GM19438 (cell line): ENCODE results near the gene ATF7.
"Not testable (repeated sequence)": the region's sequence is repeated elsewhere in the genome, so short reads cannot be mapped to it uniquely, and the experiment has no call there.

ENCODE experiments used
- ATAC-seq: cut with Tn5 transposase; IDR thresholded peaks from one replicate; pipeline ENCODE4 v1.9.1; 2021; ENCODE audit warnings: low read depth; ENCODE audit not compliant: unreplicated experiment

Gene ATF7

GRCh38 chr12:53625946-53626701 lies at the start of gene ATF7:
Gene ATF7, minus strand, starts transcription at chr12:53626382. Its CDS starts 25,382 bp downstream, at chr12:53601000.
- peak; percentile 96 for ATAC-seq

- no peak for ATAC-seq
Measured at GRCh38 chr12:53674977-53675700, 49.0 kb upstream of the ATF7 start.

GRCh38 chr12:53670971-53671370 lies 44.8 kb upstream of the ATF7 start:
- no peak for ATAC-seq

GRCh38 chr12:53670308-53670707 lies 44.1 kb upstream of the ATF7 start:
- ATAC-seq, result no peak

GRCh38 chr12:53667080-53667479 lies 40.9 kb upstream of the ATF7 start:
- ATAC-seq, result no peak

GRCh38 chr12:53664936-53665335 lies 38.8 kb upstream of the ATF7 start:
- ATAC-seq, result no peak

GRCh38 chr12:53664191-53664590 lies 38.0 kb upstream of the ATF7 start:
- no peak for ATAC-seq

GRCh38 chr12:53660041-53660440 lies 33.9 kb upstream of the ATF7 start:
- no peak for ATAC-seq

- peak; percentile 67 for ATAC-seq
Measured at GRCh38 chr12:53659571-53659981, 33.4 kb upstream of the ATF7 start.

- ATAC-seq, result no peak
Measured at GRCh38 chr12:53659011-53659551, 32.9 kb upstream of the ATF7 start.

GRCh38 chr12:53657041-53657440 lies 30.9 kb upstream of the ATF7 start:
- ATAC-seq, result no peak

- no peak for ATAC-seq
Measured at GRCh38 chr12:53653595-53653994, 27.4 kb upstream of the ATF7 start.

- no peak for ATAC-seq
Measured at GRCh38 chr12:53652366-53652765, 26.2 kb upstream of the ATF7 start.

- no peak for ATAC-seq
Measured at GRCh38 chr12:53651737-53652136, 25.6 kb upstream of the ATF7 start.

GRCh38 chr12:53646300-53646699 lies 20.1 kb upstream of the ATF7 start:
- not testable (repeated sequence) for ATAC-seq

GRCh38 chr12:53645165-53645564 lies 19.0 kb upstream of the ATF7 start:
- ATAC-seq, result no peak

- ATAC-seq, result no peak
Measured at GRCh38 chr12:53644133-53644532, 18.0 kb upstream of the ATF7 start.

- ATAC-seq, result no peak
Measured at GRCh38 chr12:53643232-53643979, 17.2 kb upstream of the ATF7 start.

- ATAC-seq, result no peak
Measured at GRCh38 chr12:53638057-53638456, 11.9 kb upstream of the ATF7 start.

GRCh38 chr12:53636641-53637040 lies 10.5 kb upstream of the ATF7 start:
- no peak for ATAC-seq

- not testable (repeated sequence) for ATAC-seq
Measured at GRCh38 chr12:53635708-53636107, 9.5 kb upstream of the ATF7 start.
